Measurements from ENCODE around the gene CLSTN2. TPM values are rescaled to one million over a fixed set of nuclear protein-coding genes. Genes with fewer than 3 reads are reported as not detected.
A peak's percentile ranks its signal among the peaks of the same experiment; 100 is the strongest.

CLSTN2 gene
- total and polyA plus RNA-seq, 12 donors = 0.67 to 17.8 (median 5.3) TPM

DNA sequence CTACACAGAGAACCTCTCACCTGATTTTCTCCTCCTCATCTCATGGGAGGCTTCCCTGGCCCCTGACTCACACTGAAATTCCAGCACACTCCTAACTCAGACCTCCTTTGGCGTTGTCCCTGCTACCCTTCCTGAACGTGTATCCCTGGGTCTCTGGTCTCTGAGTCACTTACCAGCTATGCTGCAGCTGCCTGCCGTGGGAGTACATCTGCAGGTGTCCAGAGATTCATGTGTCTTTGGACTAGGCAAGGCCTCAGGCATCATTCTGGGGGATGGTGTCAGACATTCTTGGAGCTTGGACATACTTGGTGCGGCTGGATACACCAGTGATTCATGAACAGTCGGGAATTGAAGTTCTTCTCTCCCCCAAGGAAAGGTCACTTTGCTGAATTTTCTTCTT lies 594.1 kb downstream of the CLSTN2 start:
- Histone ChIP-seq H3K9me3 (replicated peaks in 1 of 3) (no peaks in the 10 kb centered on the region), H3K27ac (peak overlapping the region in 1 of 5 donors; percentile 10), H3K4me1 (replicated peaks in 1 of 2) (no peaks in the 10 kb centered on the region), H3K36me3 (replicated peaks in 1 of 2) (no peaks in the 10 kb centered on the region), H3K27me3 (no peaks in the 10 kb centered on the region), H3K4me3 (no peak overlapping the region)
- WGBS, 4 donors = 57 to 82% (median 63%) methylated on average over 3 to 5 of the region's 5 CpGs
- intact Hi-C loops (cut with DNase I) = no loop called here
- TF ChIP-seq, protein P1, sequence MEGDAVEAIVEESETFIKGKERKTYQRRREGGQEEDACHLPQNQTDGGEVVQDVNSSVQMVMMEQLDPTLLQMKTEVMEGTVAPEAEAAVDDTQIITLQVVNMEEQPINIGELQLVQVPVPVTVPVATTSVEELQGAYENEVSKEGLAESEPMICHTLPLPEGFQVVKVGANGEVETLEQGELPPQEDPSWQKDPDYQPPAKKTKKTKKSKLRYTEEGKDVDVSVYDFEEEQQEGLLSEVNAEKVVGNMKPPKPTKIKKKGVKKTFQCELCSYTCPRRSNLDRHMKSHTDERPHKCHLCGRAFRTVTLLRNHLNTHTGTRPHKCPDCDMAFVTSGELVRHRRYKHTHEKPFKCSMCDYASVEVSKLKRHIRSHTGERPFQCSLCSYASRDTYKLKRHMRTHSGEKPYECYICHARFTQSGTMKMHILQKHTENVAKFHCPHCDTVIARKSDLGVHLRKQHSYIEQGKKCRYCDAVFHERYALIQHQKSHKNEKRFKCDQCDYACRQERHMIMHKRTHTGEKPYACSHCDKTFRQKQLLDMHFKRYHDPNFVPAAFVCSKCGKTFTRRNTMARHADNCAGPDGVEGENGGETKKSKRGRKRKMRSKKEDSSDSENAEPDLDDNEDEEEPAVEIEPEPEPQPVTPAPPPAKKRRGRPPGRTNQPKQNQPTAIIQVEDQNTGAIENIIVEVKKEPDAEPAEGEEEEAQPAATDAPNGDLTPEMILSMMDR (IDR thresholded peaks at IDR 0.05) = no peak
- no peak for TF ChIP-seq POLR2A (IDR thresholded peaks at IDR 0.05)
- peak in 1 of 7 donors; percentile 53 for DNase-seq

DNA sequence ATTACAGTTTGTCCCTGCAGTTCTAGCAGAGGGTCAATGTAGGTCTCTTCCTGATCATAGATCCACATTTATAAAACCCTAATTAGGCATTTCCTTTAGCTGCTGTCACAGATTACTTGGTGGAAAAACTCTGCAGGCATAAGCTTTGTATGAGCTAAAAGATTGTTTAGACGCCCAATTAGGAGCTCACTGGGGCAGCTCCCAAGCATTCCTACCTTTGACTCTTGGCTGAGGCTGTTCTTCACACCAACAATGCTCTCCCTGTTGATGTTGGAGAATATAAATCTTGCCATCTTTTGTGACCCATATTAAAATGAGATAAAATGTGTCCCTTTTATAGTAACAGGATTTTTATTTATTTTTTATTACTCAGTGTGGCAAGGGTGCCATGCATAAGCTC lies 594.6 kb downstream of the CLSTN2 start:
- H3K36me3 ChIP-seq (replicated peaks in 1 of 2) = no peaks in the 10 kb centered on the region
- TF ChIP-seq, protein P1 (IDR thresholded peaks at IDR 0.05) = no peak
- no peak for TF ChIP-seq POLR2A (IDR thresholded peaks at IDR 0.05)
- DNase-seq = no peak
- intact Hi-C loops (cut with DNase I) = no loop called here
- no peak overlapping the region for H3K4me3 ChIP-seq
- H3K27me3 ChIP-seq = no peaks in the 10 kb centered on the region
- no peaks in the 10 kb centered on the region for H3K4me1 ChIP-seq (replicated peaks in 1 of 2)
- H3K27ac ChIP-seq = no peak overlapping the region
- 43 to 71% (median 52%) methylated on average over 1 of the region's 1 CpG for WGBS, 4 donors
- H3K9me3 ChIP-seq (replicated peaks in 1 of 3) = no peaks in the 10 kb centered on the region

DNA sequence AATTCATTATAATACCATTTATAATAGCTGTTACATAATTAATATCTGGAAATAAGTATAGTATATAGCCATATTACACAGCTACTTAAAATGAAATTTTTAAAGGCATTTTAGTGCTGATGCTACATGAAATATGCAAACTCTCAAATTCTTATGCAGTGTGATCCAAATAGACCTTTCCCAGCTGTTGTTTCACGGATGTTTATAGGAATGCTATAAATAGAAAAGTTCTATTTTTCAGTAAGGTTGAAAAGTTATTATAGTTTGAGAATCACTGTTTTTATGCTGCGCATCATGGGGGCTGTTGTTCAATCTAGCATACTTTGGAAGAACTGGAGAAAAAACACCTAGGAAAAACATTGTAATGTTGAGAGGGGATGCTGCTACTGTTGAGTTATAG lies 595.1 kb downstream of the CLSTN2 start:
- Histone ChIP-seq H3K27ac (no peak overlapping the region), H3K36me3 (replicated peaks in 1 of 2) (no peaks in the 10 kb centered on the region), H3K4me1 (replicated peaks in 1 of 2) (no peaks in the 10 kb centered on the region), H3K4me3 (no peak overlapping the region), H3K9me3 (replicated peaks in 1 of 3) (no peaks in the 10 kb centered on the region), H3K27me3 (no peaks in the 10 kb centered on the region)
- DNase-seq = no peak
- WGBS, 4 donors = 71 to 80% (median 75%) methylated on average over 2 of the region's 2 CpGs
- intact Hi-C loops (cut with DNase I) = no loop called here
- TF ChIP-seq, protein P1 (IDR thresholded peaks at IDR 0.05) = no peak
- TF ChIP-seq POLR2A (IDR thresholded peaks at IDR 0.05) = no peak

DNA sequence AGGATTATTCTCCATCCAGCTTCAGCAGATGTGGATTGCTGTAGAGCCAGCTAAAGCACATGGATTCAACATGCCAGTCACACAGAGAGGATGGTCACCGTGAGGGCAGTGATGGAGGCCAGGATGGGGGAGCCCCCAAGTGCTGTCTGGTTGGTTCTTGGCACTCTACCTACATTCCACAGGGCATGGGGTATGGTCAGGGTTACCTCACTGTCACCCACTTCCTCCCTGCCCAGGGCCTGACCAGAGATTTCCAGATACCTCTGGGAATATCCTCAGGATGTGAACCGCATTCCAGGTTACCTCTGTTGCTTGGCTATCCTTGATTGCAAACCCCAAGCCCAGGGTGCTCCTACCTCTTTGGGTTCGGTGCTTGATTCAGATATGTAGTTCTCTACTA lies 595.6 kb downstream of the CLSTN2 start:
- WGBS, 4 donors = 86 to 91% (median 88%) methylated on average over 2 to 3 of the region's 3 CpGs

More for the DNA sequence above, 595.6 kb downstream of the CLSTN2 start:
- intact Hi-C loops (cut with DNase I) = no loop called here
- H3K36me3 ChIP-seq (replicated peaks in 1 of 2) = no peaks in the 10 kb centered on the region
- no peak overlapping the region for H3K27ac ChIP-seq
- no peaks in the 10 kb centered on the region for H3K27me3 ChIP-seq
- DNase-seq = no peak
- no peak for TF ChIP-seq POLR2A (IDR thresholded peaks at IDR 0.05)
- TF ChIP-seq, protein P1 (IDR thresholded peaks at IDR 0.05) = no peak
- no peaks in the 10 kb centered on the region for H3K4me1 ChIP-seq (replicated peaks in 1 of 2)
- no peak overlapping the region for H3K4me3 ChIP-seq
- H3K9me3 ChIP-seq (replicated peaks in 1 of 3) = no peaks in the 10 kb centered on the region
